Thoracic aorta (tissue), 2 donors: ENCODE data around the gene NPBWR2. TPM values are rescaled to one million over a fixed set of nuclear protein-coding genes. Genes with fewer than 3 reads are reported as not detected.
A peak's percentile ranks its signal among the peaks of the same experiment; 100 is the strongest.

Experiments used
- ATAC-seq: fragments of 150-250 bp; one replicate; pipeline ENCODE4 v1.8.0; 2017; ENCODE audit warnings: low read depth; ENCODE audit not compliant: insufficient number of reproducible peaks, low FRiP score
- DNase-seq: peaks from one replicate; pipeline ENCODE4 v3.0.0-alpha.2; 2020; ENCODE audit warnings: low spot score
- H3K27ac ChIP-seq, 2 donors: fragments of 200-600 bp; sonication (generic); 1 replicate in 1 of 2; 2 replicates in 1 of 2; pipeline ENCODE4 v1.5.1; 2016; ENCODE audit warnings: mild to moderate bottlenecking in 2 of 2, moderate library complexity in 2 of 2
- H3K27me3 ChIP-seq: fragments of 200-600 bp; sonication (generic); replicated peaks from 2 replicates; pipeline ENCODE4 v1.6.0; 2016; ENCODE audit warnings: mild to moderate bottlenecking; ENCODE audit not compliant: insufficient read depth
- H3K36me3 ChIP-seq: fragments of 200-600 bp; sonication (generic); one replicate; pipeline ENCODE4 v1.5.1; 2016
- H3K4me1 ChIP-seq, 2 donors: fragments of 200-600 bp; sonication (generic); 1 replicate in 1 of 2; 2 replicates in 1 of 2; pipeline versions ENCODE4 v1.5.1 to v1.6.0; 2016; ENCODE audit warnings: low read depth in 2 of 2, mild to moderate bottlenecking in 1 of 2; ENCODE audit not compliant: control insufficient read depth in 1 of 2
- H3K4me3 ChIP-seq: fragments of 200-600 bp; sonication (generic); 2 replicates; pipeline ENCODE4 v1.5.1; 2016; ENCODE audit warnings: mild to moderate bottlenecking
- H3K9me3 ChIP-seq: fragments of 200-600 bp; sonication (generic); 2 replicates; pipeline ENCODE4 v1.5.1; 2016
- total RNA-seq, 2 donors: library from RNA; depleted of rRNA; stranded (reverse); fragments of >200 nt; gene quantifications; one replicate each; pipeline versions ENCODE4 v1.1.0 to v1.2.3, GENCODE V29; 2016
- TF ChIP-seq, protein P1 (sequence below): fragments of 200-600 bp; sonication (generic); IDR thresholded peaks from one replicate; pipeline ENCODE4 v1.5.1; 2019; ENCODE audit warnings: antibody characterized with exemption

The NPBWR2 gene
- total RNA-seq, 2 donors from 2014 or later, result not detected

DNA sequence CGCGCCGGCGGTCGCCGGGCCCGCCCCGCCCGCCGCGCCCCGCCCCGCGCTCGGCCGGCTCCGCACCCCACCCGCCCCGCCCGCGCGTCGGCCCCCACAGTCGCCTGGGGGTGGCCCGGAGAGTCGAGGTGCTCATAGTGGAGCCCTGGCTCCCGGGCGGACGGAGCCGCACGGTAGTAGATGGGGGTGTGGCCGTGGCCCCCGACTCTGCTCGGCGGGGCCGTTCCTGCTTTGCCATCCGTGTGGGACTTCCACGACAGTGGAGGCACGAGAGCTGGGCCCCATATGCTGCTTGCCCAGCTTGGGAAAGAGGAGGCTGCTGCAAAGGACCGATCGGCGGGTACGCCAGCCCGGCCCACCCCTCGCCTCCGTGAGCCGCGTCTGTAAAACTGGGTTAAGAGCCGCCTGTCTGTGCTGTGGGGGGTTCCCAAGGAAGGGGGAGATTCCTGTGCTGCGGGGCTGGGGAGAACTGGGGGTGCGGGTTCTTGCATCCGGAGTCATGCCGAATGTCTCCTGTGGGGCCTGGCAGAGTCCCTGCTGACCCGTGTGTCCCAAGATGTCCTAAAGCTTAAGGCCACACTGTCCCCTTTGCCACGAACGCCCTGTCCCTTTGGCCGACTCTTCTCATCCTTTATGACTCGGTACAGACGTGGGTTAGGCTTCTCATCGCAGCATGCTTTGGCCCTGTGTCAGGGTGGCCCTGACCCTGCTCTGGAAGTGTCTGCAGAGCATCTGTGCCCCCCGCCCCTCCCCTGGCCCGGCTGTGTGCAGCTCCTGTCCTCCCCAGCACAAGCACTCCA lies 27.2 kb downstream of the NPBWR2 start, which contains the start of gene OPRL1:
TSS of gene OPRL1 (plus strand) at position 70 of the 800 bp plus-strand sequence. CDS start 12,639 bp downstream, outside the sequence.
- TF ChIP-seq, protein P1, sequence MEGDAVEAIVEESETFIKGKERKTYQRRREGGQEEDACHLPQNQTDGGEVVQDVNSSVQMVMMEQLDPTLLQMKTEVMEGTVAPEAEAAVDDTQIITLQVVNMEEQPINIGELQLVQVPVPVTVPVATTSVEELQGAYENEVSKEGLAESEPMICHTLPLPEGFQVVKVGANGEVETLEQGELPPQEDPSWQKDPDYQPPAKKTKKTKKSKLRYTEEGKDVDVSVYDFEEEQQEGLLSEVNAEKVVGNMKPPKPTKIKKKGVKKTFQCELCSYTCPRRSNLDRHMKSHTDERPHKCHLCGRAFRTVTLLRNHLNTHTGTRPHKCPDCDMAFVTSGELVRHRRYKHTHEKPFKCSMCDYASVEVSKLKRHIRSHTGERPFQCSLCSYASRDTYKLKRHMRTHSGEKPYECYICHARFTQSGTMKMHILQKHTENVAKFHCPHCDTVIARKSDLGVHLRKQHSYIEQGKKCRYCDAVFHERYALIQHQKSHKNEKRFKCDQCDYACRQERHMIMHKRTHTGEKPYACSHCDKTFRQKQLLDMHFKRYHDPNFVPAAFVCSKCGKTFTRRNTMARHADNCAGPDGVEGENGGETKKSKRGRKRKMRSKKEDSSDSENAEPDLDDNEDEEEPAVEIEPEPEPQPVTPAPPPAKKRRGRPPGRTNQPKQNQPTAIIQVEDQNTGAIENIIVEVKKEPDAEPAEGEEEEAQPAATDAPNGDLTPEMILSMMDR, result no peak
- peak within 1 kb of the TSS; percentile 83 for H3K4me3 ChIP-seq
- H3K27ac ChIP-seq, result peak within 1 kb of the TSS; percentile 2 to 33
- no peaks in the 10 kb centered on the region for H3K9me3 ChIP-seq
- ATAC-seq (no peak), DNase-seq (no peak)
- H3K4me1 ChIP-seq, result peaks cover 20 to 38% of the 10 kb centered on the region in 2 donors
- H3K27me3 ChIP-seq, result no peaks in the 10 kb centered on the region
- no peaks in the 10 kb centered on the region for H3K36me3 ChIP-seq

DNA sequence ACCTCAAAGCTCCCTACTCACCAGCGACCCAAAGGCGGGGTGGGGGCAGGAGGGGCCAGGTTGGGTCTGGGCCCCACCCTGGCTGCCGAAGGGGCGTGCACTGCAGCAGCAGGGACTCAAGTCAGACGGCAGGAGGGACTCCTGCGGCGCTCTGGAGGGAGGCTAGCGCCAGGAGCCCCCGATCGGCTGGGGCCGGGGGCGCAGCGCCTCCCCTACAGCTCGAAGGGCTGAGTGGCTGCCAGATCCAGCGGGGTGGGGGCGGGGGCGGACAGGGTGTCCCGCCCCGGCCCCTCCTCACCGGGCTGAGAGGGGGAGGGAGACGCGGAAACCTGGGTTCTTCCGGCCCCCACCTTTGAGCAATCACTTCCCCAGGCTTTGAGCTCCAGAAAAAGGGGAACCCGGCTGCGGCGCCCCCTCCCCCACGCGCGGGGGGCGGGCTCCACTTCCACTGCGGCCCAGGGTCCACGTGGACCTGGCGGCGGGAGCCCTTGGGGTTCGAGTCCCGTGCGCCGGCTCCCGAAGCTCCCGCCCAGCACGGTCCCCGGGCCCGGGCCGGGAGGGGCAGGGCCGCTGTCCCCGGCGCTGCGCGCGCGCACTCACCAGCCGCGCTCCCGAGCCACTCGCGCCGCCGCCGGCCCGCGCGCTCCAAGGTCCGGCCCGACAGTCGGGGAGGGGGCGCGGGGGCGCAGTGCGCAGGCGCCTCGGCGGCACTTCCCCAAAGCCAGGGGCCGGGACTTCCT lies 27.9 kb downstream of the NPBWR2 start, which contains the start of gene RGS19:
TSS of gene RGS19 (minus strand) at position 246 of the 740 bp plus-strand sequence. CDS start 2,632 bp downstream, outside the sequence.
- ATAC-seq (peak; percentile 14), DNase-seq (no peak)
- H3K36me3 ChIP-seq, result no peaks in the 10 kb centered on the region
- TF ChIP-seq, protein P1, result no peak
- H3K4me1 ChIP-seq, result peaks cover 20 to 38% of the 10 kb centered on the region in 2 donors
- H3K4me3 ChIP-seq, result peak within 1 kb of the TSS; percentile 83
- H3K27me3 ChIP-seq, result no peaks in the 10 kb centered on the region
- no peaks in the 10 kb centered on the region for H3K9me3 ChIP-seq
- peak within 1 kb of the TSS; percentile 2 to 33 for H3K27ac ChIP-seq

DNA sequence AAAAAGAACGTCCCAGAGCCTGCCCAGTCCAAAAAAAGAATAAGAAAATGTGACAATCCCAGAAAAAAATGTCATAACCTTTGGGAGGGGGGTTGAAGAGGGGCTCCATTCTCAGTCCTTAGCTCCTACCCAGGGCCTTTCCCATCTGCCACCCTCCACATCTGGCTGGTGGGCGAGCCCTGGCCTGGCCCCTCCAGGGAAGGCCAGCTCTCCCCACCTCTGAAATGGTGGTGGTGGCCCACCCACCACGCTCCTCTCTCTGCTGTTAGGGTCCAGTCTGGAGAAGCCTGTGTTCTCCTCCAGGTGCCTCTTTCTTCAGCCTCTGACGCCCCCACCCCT lies 28.5 kb downstream of the NPBWR2 start:
- no peak for DNase-seq
- ATAC-seq, result no peak
- TF ChIP-seq, protein P1, result no peak
- Histone ChIP-seq H3K36me3 (no peaks in the 10 kb centered on the region), H3K4me1 (peaks cover 18 to 33% of the 10 kb centered on the region in 2 donors), H3K27me3 (no peaks in the 10 kb centered on the region), H3K9me3 (no peaks in the 10 kb centered on the region), H3K27ac (peak overlapping the region; percentile 2 to 33), H3K4me3 (peak overlapping the region; percentile 83)

DNA sequence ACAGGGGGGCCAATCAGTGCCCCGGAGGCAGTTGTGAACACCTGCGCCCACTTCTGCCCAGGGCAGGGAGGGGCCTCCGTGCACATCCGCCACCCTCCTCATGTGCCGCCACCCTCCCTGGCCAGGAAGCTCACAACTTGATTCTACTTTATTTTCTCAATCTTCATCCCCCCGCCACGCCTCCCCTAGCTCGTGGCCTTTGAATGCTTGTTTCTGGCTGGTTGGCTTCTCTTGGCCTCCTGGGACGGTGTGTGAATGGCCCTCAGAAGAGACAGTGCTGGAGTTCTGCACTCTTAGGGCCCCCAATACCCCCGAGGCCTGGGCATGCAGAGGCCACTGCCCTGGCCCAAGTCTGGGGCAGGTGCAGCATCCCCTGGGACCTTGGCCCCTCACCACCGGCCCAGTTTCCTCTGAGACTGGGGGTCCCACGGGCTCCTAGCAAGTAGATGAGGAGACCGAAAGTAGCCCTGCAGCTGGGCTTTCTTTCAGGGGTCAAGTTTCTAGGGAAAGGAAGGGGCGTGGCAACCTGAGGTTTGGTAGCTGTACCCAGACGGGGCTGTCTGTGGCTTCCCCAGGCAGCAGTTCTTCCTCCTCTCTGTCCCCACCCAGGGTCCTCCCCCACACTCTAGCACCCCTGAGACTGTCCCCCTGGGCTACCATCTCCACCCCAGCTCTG lies 29.4 kb downstream of the NPBWR2 start:
- Histone ChIP-seq H3K36me3 (peaks cover 6% of the 10 kb centered on the region), H3K27ac (no peak overlapping the region), H3K4me3 (peak overlapping the region; percentile 83), H3K9me3 (no peaks in the 10 kb centered on the region), H3K4me1 (peaks cover 11 to 24% of the 10 kb centered on the region in 2 donors), H3K27me3 (no peaks in the 10 kb centered on the region)
- TF ChIP-seq, protein P1, result no peak
- DNase-seq, result no peak
- ATAC-seq, result no peak

GRCh38 chr20:64077541-64077875 lies 29.9 kb downstream of the NPBWR2 start:
- Histone ChIP-seq H3K36me3 (peaks cover 8% of the 10 kb centered on the region), H3K4me1 (peaks cover 11 to 22% of the 10 kb centered on the region in 2 donors), H3K27ac (no peak overlapping the region), H3K4me3 (peak overlapping the region; percentile 83), H3K27me3 (no peaks in the 10 kb centered on the region), H3K9me3 (no peaks in the 10 kb centered on the region)
- DNase-seq, result no peak
- ATAC-seq, result no peak
- TF ChIP-seq, protein P1, result no peak
